Uterus (tissue), 4 donors: ENCODE data around the gene CTTNBP2. TPM values are rescaled to one million over a fixed set of nuclear protein-coding genes. Genes with fewer than 3 reads are reported as not detected.

Experiments
- DNase-seq, 2 donors: peaks; one replicate each; pipeline ENCODE4 v3.0.0-alpha.2; 2019 to 2020
- H3K27ac ChIP-seq, 2 donors: fragments of 200-600 bp; sonication (generic); 1 replicate in 1 of 2; 2 replicates in 1 of 2; pipeline ENCODE4 v1.5.1; 2016 to 2018
- H3K27me3 ChIP-seq, 2 donors: fragments of 200-600 bp; sonication (generic); one replicate each; pipeline ENCODE4 v1.5.1; 2018 to 2019; ENCODE audit warnings: control low read depth in 1 of 2
- H3K36me3 ChIP-seq, 2 donors: fragments of 200-600 bp; sonication (generic); one replicate each; pipeline ENCODE4 v1.5.1; 2019; ENCODE audit warnings: control low read depth in 1 of 2
- H3K4me1 ChIP-seq, 2 donors: fragments of 200-600 bp; sonication (generic); one replicate each; pipeline ENCODE4 v1.5.1; 2018 to 2019; ENCODE audit warnings: control low read depth in 1 of 2
- H3K4me3 ChIP-seq, 2 donors: fragments of 200-600 bp; sonication (generic); 1 replicate in 1 of 2; 2 replicates in 1 of 2; pipeline ENCODE4 v1.5.1; 2018 to 2019; ENCODE audit warnings: mild to moderate bottlenecking in 1 of 2
- H3K9me3 ChIP-seq, 2 donors: fragments of 200-600 bp; sonication (generic); one replicate each; pipeline ENCODE4 v1.5.1; 2019; ENCODE audit warnings: control low read depth in 1 of 2
- POLR2A ChIP-seq, 2 donors: fragments of 450-650 bp; IDR thresholded peaks; one replicate each; pipeline ENCODE4 v1.6.1; 2016; ENCODE audit warnings: antibody characterized with exemption in 2 of 2, mild to moderate bottlenecking in 1 of 2, moderate library complexity in 1 of 2
- intact Hi-C: fragments of 100-400 bp; cut with DNase I; formaldehyde crosslinking; loops from one replicate; pipeline ENCODE4 v1.15.1; 2023; ENCODE audit warnings: low total_unique reads
- total RNA-seq, 4 donors: library from RNA; depleted of rRNA in 3 of 4; stranded (reverse); fragments of >200 nt in 3 of 4; gene quantifications; one replicate each; pipeline versions ENCODE4 v1.1.0 to v1.2.4, GENCODE V29; 2014 to 2023
- TF ChIP-seq, protein P1 (sequence below), 4 experiments: fragments of 200-600 bp in 2 of 4; fragments of 450-650 bp in 2 of 4; sonication (generic) in 2 of 4; IDR thresholded peaks; one replicate each; pipeline ENCODE4 v1.5.1; 2016 to 2019; ENCODE audit warnings: antibody characterized with exemption in 4 of 4, mild to moderate bottlenecking in 2 of 4, moderate library complexity in 1 of 4
- donor health status: DM: yes; HTN: yes; CAD: no.

Gene CTTNBP2
- total RNA-seq, 4 donors from 2014 or later: 16.4 to 87.9 (median 35.0) TPM

DNA sequence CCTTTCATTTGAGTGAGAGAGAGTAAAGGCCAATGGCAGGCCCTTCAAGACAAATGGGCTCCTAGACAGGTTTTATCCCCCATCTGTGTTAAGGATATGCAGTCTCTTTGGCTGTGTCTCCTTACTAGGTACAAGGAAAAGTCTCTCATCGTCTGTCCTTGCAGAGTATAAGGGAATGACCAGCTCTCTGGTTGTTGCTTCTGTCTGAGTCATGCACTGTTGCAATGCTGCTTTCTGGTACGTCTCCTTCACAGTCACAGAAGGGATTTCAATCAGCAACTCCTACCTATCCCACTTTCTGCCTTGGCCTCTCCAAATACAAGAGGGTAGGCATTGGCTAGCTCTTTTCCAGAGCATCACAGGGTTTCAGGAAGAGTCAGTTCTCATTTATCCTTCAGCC, 48.1 kb downstream of the CTTNBP2 start:
- H3K4me1 ChIP-seq: no peaks in the 10 kb centered on the region
- H3K9me3 ChIP-seq: no peaks in the 10 kb centered on the region
- H3K36me3 ChIP-seq: no peaks in the 10 kb centered on the region
- no peak overlapping the region for H3K4me3 ChIP-seq
- no peak overlapping the region for H3K27ac ChIP-seq
- no peak for DNase-seq
- no peak for TF ChIP-seq POLR2A (IDR thresholded peaks at IDR 0.05)
- TF ChIP-seq, protein P1, sequence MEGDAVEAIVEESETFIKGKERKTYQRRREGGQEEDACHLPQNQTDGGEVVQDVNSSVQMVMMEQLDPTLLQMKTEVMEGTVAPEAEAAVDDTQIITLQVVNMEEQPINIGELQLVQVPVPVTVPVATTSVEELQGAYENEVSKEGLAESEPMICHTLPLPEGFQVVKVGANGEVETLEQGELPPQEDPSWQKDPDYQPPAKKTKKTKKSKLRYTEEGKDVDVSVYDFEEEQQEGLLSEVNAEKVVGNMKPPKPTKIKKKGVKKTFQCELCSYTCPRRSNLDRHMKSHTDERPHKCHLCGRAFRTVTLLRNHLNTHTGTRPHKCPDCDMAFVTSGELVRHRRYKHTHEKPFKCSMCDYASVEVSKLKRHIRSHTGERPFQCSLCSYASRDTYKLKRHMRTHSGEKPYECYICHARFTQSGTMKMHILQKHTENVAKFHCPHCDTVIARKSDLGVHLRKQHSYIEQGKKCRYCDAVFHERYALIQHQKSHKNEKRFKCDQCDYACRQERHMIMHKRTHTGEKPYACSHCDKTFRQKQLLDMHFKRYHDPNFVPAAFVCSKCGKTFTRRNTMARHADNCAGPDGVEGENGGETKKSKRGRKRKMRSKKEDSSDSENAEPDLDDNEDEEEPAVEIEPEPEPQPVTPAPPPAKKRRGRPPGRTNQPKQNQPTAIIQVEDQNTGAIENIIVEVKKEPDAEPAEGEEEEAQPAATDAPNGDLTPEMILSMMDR (IDR thresholded peaks at IDR 0.05): no peak
- no peaks in the 10 kb centered on the region for H3K27me3 ChIP-seq
- intact Hi-C loops: no loop called here

DNA sequence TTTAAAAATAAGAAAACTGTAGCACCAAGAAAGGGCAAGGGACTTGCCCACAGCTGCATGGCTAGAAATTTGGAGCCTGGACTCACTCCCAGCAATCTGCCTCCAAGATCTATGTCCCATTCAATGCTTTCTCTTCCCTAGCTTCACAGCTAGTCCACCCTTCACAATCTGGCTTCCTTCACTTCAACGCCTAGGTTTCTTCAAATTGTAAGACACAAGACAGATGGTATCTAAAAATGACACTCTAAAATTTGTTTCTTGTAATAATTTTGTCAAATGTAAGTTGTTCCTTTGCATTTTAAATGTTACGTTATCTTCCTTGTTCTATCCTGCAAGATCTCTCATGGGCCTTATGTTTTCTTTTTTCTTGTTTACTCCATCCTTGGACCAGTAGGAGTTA, 48.6 kb downstream of the CTTNBP2 start:
- H3K9me3 ChIP-seq: no peaks in the 10 kb centered on the region
- H3K27me3 ChIP-seq: no peaks in the 10 kb centered on the region
- no peak overlapping the region for H3K4me3 ChIP-seq
- no peak overlapping the region for H3K27ac ChIP-seq
- no peaks in the 10 kb centered on the region for H3K4me1 ChIP-seq
- intact Hi-C loops: no loop called here
- H3K36me3 ChIP-seq: no peaks in the 10 kb centered on the region
- TF ChIP-seq, protein P1 (IDR thresholded peaks at IDR 0.05): no peak
- TF ChIP-seq POLR2A (IDR thresholded peaks at IDR 0.05): no peak
- DNase-seq: no peak

DNA sequence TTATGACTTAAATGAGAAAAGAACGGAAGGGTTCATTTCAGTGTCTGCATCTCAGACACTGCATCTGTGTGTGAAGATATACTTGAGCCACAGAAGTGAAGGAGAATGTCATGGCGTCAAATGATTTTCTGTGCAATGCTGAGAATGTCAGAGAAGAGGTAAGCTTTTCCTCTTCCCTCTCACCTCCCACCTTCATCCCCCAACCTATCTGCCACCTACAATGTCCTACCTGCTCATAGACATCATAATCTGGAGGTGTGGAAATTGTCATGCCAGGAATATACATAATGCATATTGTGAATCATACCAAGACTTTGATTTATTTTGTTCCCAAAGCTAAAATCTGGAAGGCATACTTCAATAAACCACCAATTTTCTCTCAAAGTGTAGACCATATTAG, 53.7 kb downstream of the CTTNBP2 start:
- TF ChIP-seq, protein P1 (IDR thresholded peaks at IDR 0.05): no peak
- TF ChIP-seq POLR2A (IDR thresholded peaks at IDR 0.05): no peak
- H3K36me3 ChIP-seq: no peaks in the 10 kb centered on the region
- no peak overlapping the region for H3K27ac ChIP-seq
- H3K4me1 ChIP-seq: no peaks in the 10 kb centered on the region
- no peaks in the 10 kb centered on the region for H3K9me3 ChIP-seq
- no peaks in the 10 kb centered on the region for H3K27me3 ChIP-seq
- intact Hi-C loops: no loop called here
- no peak overlapping the region for H3K4me3 ChIP-seq
- no peak for DNase-seq

DNA sequence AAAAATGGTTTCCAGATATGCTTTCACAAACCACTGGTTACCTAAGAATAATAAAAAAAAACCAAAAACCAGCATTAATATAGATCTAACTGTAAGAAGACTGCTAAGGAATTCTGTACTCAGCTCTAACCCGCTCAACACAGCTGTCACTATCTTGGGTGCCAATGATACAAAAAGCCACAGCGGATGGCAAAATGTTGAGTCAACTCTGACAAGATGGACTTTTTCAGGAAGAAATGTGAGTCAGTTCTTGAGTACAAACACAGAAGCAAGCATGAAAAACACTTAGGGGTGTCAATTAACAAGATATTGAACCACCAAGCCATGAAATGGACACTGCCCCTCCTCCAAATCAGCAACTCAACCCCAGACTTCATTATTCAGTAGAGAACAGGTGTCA, 55.0 kb downstream of the CTTNBP2 start:
- Histone ChIP-seq H3K4me3 (no peak overlapping the region), H3K4me1 (no peaks in the 10 kb centered on the region), H3K27me3 (no peaks in the 10 kb centered on the region), H3K9me3 (no peaks in the 10 kb centered on the region), H3K27ac (no peak overlapping the region), H3K36me3 (no peaks in the 10 kb centered on the region)
- intact Hi-C loops: no loop called here
- no peak for DNase-seq
- TF ChIP-seq POLR2A (IDR thresholded peaks at IDR 0.05): no peak
- TF ChIP-seq, protein P1 (IDR thresholded peaks at IDR 0.05): no peak

DNA sequence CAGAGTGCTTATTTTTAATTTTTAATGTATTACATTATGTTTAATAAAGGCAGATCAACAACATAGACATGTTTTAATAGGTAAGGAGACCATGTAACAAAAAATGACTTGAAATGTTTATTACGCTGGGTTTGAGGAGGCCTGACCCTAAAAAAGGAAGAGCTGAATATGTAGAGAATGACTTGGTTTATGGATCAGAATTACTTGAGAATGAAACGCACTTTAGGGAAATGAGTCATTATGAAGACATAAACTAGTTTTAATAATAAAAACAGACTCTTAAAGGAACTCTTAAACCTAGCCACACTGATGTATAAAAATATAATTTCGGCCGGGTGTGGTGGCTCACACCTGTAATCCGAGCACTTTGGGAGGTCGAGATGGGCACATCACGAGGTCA, 56.5 kb downstream of the CTTNBP2 start:
- TF ChIP-seq POLR2A (IDR thresholded peaks at IDR 0.05): no peak
- TF ChIP-seq, protein P1 (IDR thresholded peaks at IDR 0.05): no peak
- H3K4me1 ChIP-seq: no peaks in the 10 kb centered on the region
- no peaks in the 10 kb centered on the region for H3K9me3 ChIP-seq
- no peak overlapping the region for H3K27ac ChIP-seq
- DNase-seq: no peak
- no peak overlapping the region for H3K4me3 ChIP-seq
- H3K27me3 ChIP-seq: no peaks in the 10 kb centered on the region
- H3K36me3 ChIP-seq: no peaks in the 10 kb centered on the region
- intact Hi-C loops: no loop called here
